Rectal smooth muscle tissue (tissue), 1 donor: Measurements from ENCODE around the gene LRRC41.
"Not testable (repeated sequence)": the region's sequence is repeated elsewhere in the genome, so short reads cannot be mapped to it uniquely, and the experiment has no call there.

Experiments
- H3K27ac ChIP-seq: one replicate; pipeline ENCODE4 v1.7.0; 2013; ENCODE audit warnings: low read depth, low read length, inconsistent platforms
- H3K27me3 ChIP-seq: one replicate; pipeline ENCODE4 v1.7.0; 2013; ENCODE audit warnings: low read length; ENCODE audit not compliant: control insufficient read depth, insufficient read depth
- H3K36me3 ChIP-seq: one replicate; pipeline ENCODE4 v1.7.0; 2013; ENCODE audit warnings: low read length; ENCODE audit not compliant: control insufficient read depth, insufficient read depth
- H3K4me1 ChIP-seq: one replicate; pipeline ENCODE4 v1.7.0; 2013; ENCODE audit warnings: low read length; ENCODE audit not compliant: control insufficient read depth, insufficient read depth
- H3K4me3 ChIP-seq: one replicate; pipeline ENCODE4 v1.7.0; 2013; ENCODE audit warnings: low read length
- H3K9ac ChIP-seq: one replicate; pipeline ENCODE4 v1.7.0; 2013; ENCODE audit warnings: low read length

Gene LRRC41

GRCh38 chr1:46243831-46244230 lies 59.6 kb downstream of the LRRC41 start:
- H3K36me3 ChIP-seq, H3K27me3 ChIP-seq, H3K4me3 ChIP-seq, H3K4me1 ChIP-seq, H3K27ac ChIP-seq, H3K9ac ChIP-seq: not testable (repeated sequence)

- Histone ChIP-seq H3K4me1 (no peaks in the 10 kb centered on the region), H3K27me3 (no peaks in the 10 kb centered on the region), H3K27ac (no peak overlapping the region), H3K36me3 (no peaks in the 10 kb centered on the region), H3K4me3 (no peak overlapping the region), H3K9ac (no peak overlapping the region)
Measured at GRCh38 chr1:46242918-46243317, 60.5 kb downstream of the LRRC41 start.

GRCh38 chr1:46241733-46242132 lies 61.7 kb downstream of the LRRC41 start:
- H3K4me3 ChIP-seq, H3K9ac ChIP-seq, H3K36me3 ChIP-seq, H3K27me3 ChIP-seq, H3K27ac ChIP-seq, H3K4me1 ChIP-seq: not testable (repeated sequence)

GRCh38 chr1:46238865-46239264 lies 64.6 kb downstream of the LRRC41 start:
- H3K9ac ChIP-seq, H3K27ac ChIP-seq, H3K36me3 ChIP-seq, H3K4me1 ChIP-seq, H3K27me3 ChIP-seq, H3K4me3 ChIP-seq: not testable (repeated sequence)

- H3K9ac ChIP-seq: no peak overlapping the region
- H3K36me3 ChIP-seq: no peaks in the 10 kb centered on the region
- H3K27me3 ChIP-seq: no peaks in the 10 kb centered on the region
- no peak overlapping the region for H3K27ac ChIP-seq
- H3K4me3 ChIP-seq: no peak overlapping the region
- H3K4me1 ChIP-seq: no peaks in the 10 kb centered on the region
Measured at GRCh38 chr1:46236882-46237281, 66.5 kb downstream of the LRRC41 start.

GRCh38 chr1:46231231-46231630 lies 72.2 kb downstream of the LRRC41 start:
- not testable (repeated sequence) for H3K27ac ChIP-seq, H3K4me1 ChIP-seq, H3K9ac ChIP-seq, H3K4me3 ChIP-seq, H3K36me3 ChIP-seq, H3K27me3 ChIP-seq
